ENCODE results near the gene GRAMD2A. TPM values are rescaled to one million over a fixed set of nuclear protein-coding genes. Genes with fewer than 3 reads are reported as not detected.
A peak's percentile ranks its signal among the peaks of the same experiment; 100 is the strongest.

Gene GRAMD2A
- total RNA-seq, 1 experiment from 2014 or later, result 0.34 TPM

GRCh38 chr15:72136170-72137051 lies 61.2 kb downstream of the GRAMD2A start:
- DNase-seq (ENCODE audit: low read depth), result no peak

GRCh38 chr15:72135719-72136118 lies 61.9 kb downstream of the GRAMD2A start:
- DNase-seq (ENCODE audit: low read depth), result no peak

- DNase-seq (ENCODE audit: low read depth), result no peak
These were observed 64.4 kb downstream of the GRAMD2A start for GRCh38 chr15:72133211-72133610.

- no peak for DNase-seq (ENCODE audit: low read depth)
These were observed 65.7 kb downstream of the GRAMD2A start for GRCh38 chr15:72131922-72132321.

- no peak for DNase-seq (ENCODE audit: low read depth)
These were observed 67.3 kb downstream of the GRAMD2A start for GRCh38 chr15:72130272-72130671.

GRCh38 chr15:72128359-72128758 lies 69.2 kb downstream of the GRAMD2A start:
- DNase-seq (ENCODE audit: low read depth), result no peak

GRCh38 chr15:72127724-72128322 lies 69.8 kb downstream of the GRAMD2A start:
- no peak for DNase-seq (ENCODE audit: low read depth)

- no peak for DNase-seq (ENCODE audit: low read depth)
These were observed 73.4 kb downstream of the GRAMD2A start for GRCh38 chr15:72124218-72124617.

- DNase-seq (ENCODE audit: low read depth), result peak; percentile 96
These were observed 79.3 kb downstream of the GRAMD2A start, which contains the start of the genes MYO9A and SENP8 for GRCh38 chr15:72118017-72118978. Gene MYO9A, minus strand, starts transcription at chr15:72118150. Its CDS starts 71,587 bp downstream, at chr15:72046563. Gene SENP8, plus strand, starts transcription at chr15:72118403. Its CDS starts 21,221 bp downstream, at chr15:72139624.

GRCh38 chr15:72117486-72118016 lies 80.0 kb downstream of the GRAMD2A start:
- peak; percentile 79 for DNase-seq (ENCODE audit: low read depth)

GRCh38 chr15:72116731-72117485 lies 80.7 kb downstream of the GRAMD2A start:
- DNase-seq (ENCODE audit: low read depth), result peak; percentile 53

GRCh38 chr15:72113347-72114031 lies 84.1 kb downstream of the GRAMD2A start:
- DNase-seq (ENCODE audit: low read depth), result no peak

GRCh38 chr15:72112805-72113204 lies 84.8 kb downstream of the GRAMD2A start:
- DNase-seq (ENCODE audit: low read depth), result no peak

GRCh38 chr15:72112116-72112515 lies 85.5 kb downstream of the GRAMD2A start:
- DNase-seq (ENCODE audit: low read depth), result no peak

- DNase-seq (ENCODE audit: low read depth), result no peak
These were observed 87.2 kb downstream of the GRAMD2A start for GRCh38 chr15:72110355-72110754.

Other genes starting within 250 kb of the GRAMD2A start
- 13.1 and 15.0 TPM in 2 replicates for gene MYO9A, start 79.6 kb downstream of the GRAMD2A start, total RNA-seq (2014; rRNA removed; shearing (Covaris generic))
- gene SENP8, start 79.4 kb downstream of the GRAMD2A start, total RNA-seq (2014; rRNA removed; shearing (Covaris generic)), result 2.2 and 2.5 TPM in 2 replicates
- 2,564 and 2,981 TPM in 2 replicates for gene PKM, start 33.4 kb upstream of the GRAMD2A start, total RNA-seq (2014; rRNA removed; shearing (Covaris generic))
- gene PARP6, start 74.8 kb upstream of the GRAMD2A start, total RNA-seq (2014; rRNA removed; shearing (Covaris generic)), result 34.6 and 38.7 TPM in 2 replicates
- gene CELF6, start 122.4 kb upstream of the GRAMD2A start, total RNA-seq (2014; rRNA removed; shearing (Covaris generic)), result not detected in 2 replicates
- gene HEXA, start 178.2 kb upstream of the GRAMD2A start, total RNA-seq (2014; rRNA removed; shearing (Covaris generic)), result 114 and 116 TPM in 2 replicates
- gene TMEM202, start 200.5 kb upstream of the GRAMD2A start, total RNA-seq (2014; rRNA removed; shearing (Covaris generic)), result not detected in 2 replicates

All from M059J (cell line).